HUES64 (cell line): Measurements from ENCODE around the gene MSI2.

Source experiments
- H3K27ac ChIP-seq: 2 replicates; pipeline ENCODE4 v1.7.0; 2013; ENCODE audit warnings: low read depth, low read length, inconsistent platforms
- H3K27me3 ChIP-seq: 2 replicates; pipeline ENCODE4 v1.6.1; 2013; ENCODE audit warnings: mild to moderate bottlenecking, low read length; ENCODE audit not compliant: insufficient read depth
- H3K36me3 ChIP-seq: 2 replicates; pipeline ENCODE4 v1.6.1; 2013; ENCODE audit warnings: mild to moderate bottlenecking, low read length; ENCODE audit not compliant: insufficient read depth
- H3K4me1 ChIP-seq: 2 replicates; pipeline ENCODE4 v1.6.1; 2013; ENCODE audit warnings: mild to moderate bottlenecking, low read length, moderate library complexity; ENCODE audit not compliant: insufficient read depth
- H3K4me3 ChIP-seq: 2 replicates; pipeline ENCODE4 v1.5.1; 2013; ENCODE audit warnings: mild to moderate bottlenecking, low read length, moderate library complexity
- H3K9ac ChIP-seq: 2 replicates; pipeline ENCODE4 v1.6.1; 2013; ENCODE audit warnings: mild to moderate bottlenecking, low read depth, low read length
- H3K9me3 ChIP-seq: 2 replicates; pipeline ENCODE4 v1.6.1; 2013; ENCODE audit warnings: low read depth, low read length; ENCODE audit not compliant: insufficient read depth
- WGBS: fragments of 150-250, 120-280 bp; methylation state at CpG from one replicate; pipeline ENCODE4 v1.1.7; 2013; ENCODE audit warnings: missing lambda C conversion rate; 5-methylcytosine and 5-hydroxymethylcytosine counted together

MSI2 gene

GRCh38 chr17:57372156-57372555, 115.8 kb downstream of the MSI2 start:
- 100% methylated on average over 2 of the region's 3 CpGs for WGBS
- peaks cover 11% of the 10 kb centered on the region; the same call in 1 of the 2 replicates for H3K9me3 ChIP-seq
- H3K27me3 ChIP-seq, result no peaks in the 10 kb centered on the region
- no peak overlapping the region for H3K27ac ChIP-seq
- no peak overlapping the region for H3K9ac ChIP-seq
- H3K36me3 ChIP-seq, result peaks cover 5% of the 10 kb centered on the region; the same call in 1 of the 2 replicates
- H3K4me1 ChIP-seq, result peaks cover 16% of the 10 kb centered on the region; the same call in 1 of the 2 replicates
- H3K4me3 ChIP-seq, result no peak overlapping the region

- H3K27me3 ChIP-seq, result no peaks in the 10 kb centered on the region
- no peak overlapping the region for H3K9ac ChIP-seq
- no peak overlapping the region for H3K27ac ChIP-seq
- H3K4me1 ChIP-seq, result peaks cover 13% of the 10 kb centered on the region; the same call in 1 of the 2 replicates
- 96% methylated on average over 3 of the region's 4 CpGs for WGBS
- H3K36me3 ChIP-seq, result peaks cover 5% of the 10 kb centered on the region; the same call in 1 of the 2 replicates
- H3K4me3 ChIP-seq, result no peak overlapping the region
- peaks cover 11% of the 10 kb centered on the region; the same call in 1 of the 2 replicates for H3K9me3 ChIP-seq
Observed at GRCh38 chr17:57373048-57373447, 116.7 kb downstream of the MSI2 start.

- Histone ChIP-seq H3K4me1 (peaks cover 13% of the 10 kb centered on the region), H3K9me3 (peaks cover 11% of the 10 kb centered on the region; the same call in 1 of the 2 replicates), H3K4me3 (no peak overlapping the region), H3K9ac (no peak overlapping the region), H3K27me3 (no peaks in the 10 kb centered on the region), H3K27ac (no peak overlapping the region), H3K36me3 (peaks cover 5% of the 10 kb centered on the region; the same call in 1 of the 2 replicates)
- WGBS, result 93% methylated on average over 2 of the region's 2 CpGs
Observed at GRCh38 chr17:57373756-57374155, 117.4 kb downstream of the MSI2 start.

GRCh38 chr17:57375040-57375769, 118.9 kb downstream of the MSI2 start:
- Histone ChIP-seq H3K9me3 (peaks cover 11% of the 10 kb centered on the region; the same call in 1 of the 2 replicates), H3K27ac (no peak overlapping the region), H3K9ac (no peak overlapping the region), H3K36me3 (peaks cover 5% of the 10 kb centered on the region; the same call in 1 of the 2 replicates), H3K27me3 (no peaks in the 10 kb centered on the region), H3K4me1 (peaks cover 23% of the 10 kb centered on the region), H3K4me3 (no peak overlapping the region)
- WGBS, result 88% methylated on average over 11 of the region's 11 CpGs

- Histone ChIP-seq H3K36me3 (peaks cover 5% of the 10 kb centered on the region; the same call in 1 of the 2 replicates), H3K4me3 (no peak overlapping the region), H3K9ac (no peak overlapping the region), H3K27me3 (no peaks in the 10 kb centered on the region), H3K9me3 (peaks cover 11% of the 10 kb centered on the region; the same call in 1 of the 2 replicates), H3K4me1 (peaks cover 23% of the 10 kb centered on the region), H3K27ac (no peak overlapping the region)
- WGBS, result 85% methylated on average over 12 of the region's 12 CpGs
Observed at GRCh38 chr17:57375770-57376225, 119.5 kb downstream of the MSI2 start.

GRCh38 chr17:57377094-57377493, 120.8 kb downstream of the MSI2 start:
- Histone ChIP-seq H3K4me3 (no peak overlapping the region), H3K36me3 (peaks cover 5% of the 10 kb centered on the region; the same call in 1 of the 2 replicates), H3K27me3 (no peaks in the 10 kb centered on the region), H3K4me1 (peaks cover 29% of the 10 kb centered on the region), H3K9ac (no peak overlapping the region), H3K27ac (no peak overlapping the region), H3K9me3 (peaks cover 11% of the 10 kb centered on the region; the same call in 1 of the 2 replicates)
- WGBS, result 92% methylated on average over 7 of the region's 7 CpGs

- Histone ChIP-seq H3K36me3 (0 out of 2 replicates have a peak, but pooled peaks cover 4% of the 10 kb centered on the region), H3K27me3 (no peaks in the 10 kb centered on the region), H3K4me3 (no peak overlapping the region), H3K27ac (peak overlapping the region; percentile 79), H3K9ac (0 out of 2 replicates have a peak overlapping the region, but pooled peaks have one; percentile 3), H3K9me3 (no peaks in the 10 kb centered on the region), H3K4me1 (peaks cover 34% of the 10 kb centered on the region)
- WGBS, result 47% methylated on average over 13 of the region's 13 CpGs
Observed at GRCh38 chr17:57379237-57379894, 123.0 kb downstream of the MSI2 start.

- no peak overlapping the region for H3K4me3 ChIP-seq
- peak overlapping the region; percentile 79 for H3K27ac ChIP-seq
- peaks cover 33% of the 10 kb centered on the region for H3K4me1 ChIP-seq
- 0 out of 2 replicates have a peak, but pooled peaks cover 4% of the 10 kb centered on the region for H3K36me3 ChIP-seq
- no peaks in the 10 kb centered on the region for H3K27me3 ChIP-seq
- 85% methylated on average over 12 of the region's 12 CpGs for WGBS
- no peak overlapping the region for H3K9ac ChIP-seq
- H3K9me3 ChIP-seq, result no peaks in the 10 kb centered on the region
Observed at GRCh38 chr17:57379895-57380434, 123.6 kb downstream of the MSI2 start.

GRCh38 chr17:57381498-57381897, 125.2 kb downstream of the MSI2 start:
- H3K27me3 ChIP-seq, result no peaks in the 10 kb centered on the region
- 0 out of 2 replicates have a peak, but pooled peaks cover 4% of the 10 kb centered on the region for H3K36me3 ChIP-seq
- no peak overlapping the region for H3K27ac ChIP-seq
- no peak overlapping the region for H3K4me3 ChIP-seq
- no peak overlapping the region for H3K9ac ChIP-seq
- H3K9me3 ChIP-seq, result no peaks in the 10 kb centered on the region
- peaks cover 30% of the 10 kb centered on the region for H3K4me1 ChIP-seq
- WGBS, result 89% methylated on average over 4 of the region's 4 CpGs

- H3K9me3 ChIP-seq, result peaks cover 3% of the 10 kb centered on the region; the same call in 1 of the 2 replicates
- H3K27me3 ChIP-seq, result no peaks in the 10 kb centered on the region
- H3K4me3 ChIP-seq, result no peak overlapping the region
- 100% methylated on average over 1 of the region's 1 CpG for WGBS
- 0 out of 2 replicates have a peak, but pooled peaks cover 4% of the 10 kb centered on the region for H3K36me3 ChIP-seq
- H3K4me1 ChIP-seq, result peaks cover 23% of the 10 kb centered on the region
- no peak overlapping the region for H3K9ac ChIP-seq
- H3K27ac ChIP-seq, result no peak overlapping the region
Observed at GRCh38 chr17:57384219-57384618, 127.9 kb downstream of the MSI2 start.
